IMR-90 (cell line): Measurements from ENCODE around the gene SLC12A7.

Experiments used
- BHLHE40 ChIP-seq: fragments of 150-350 bp; IDR thresholded peaks from 2 replicates; pipeline ENCODE4 v1.6.1; 2016; ENCODE audit warnings: mild to moderate bottlenecking, low read depth, low read length
- CHD1 ChIP-seq: IDR thresholded peaks from 2 replicates; pipeline ENCODE4 v1.6.1; 2012; ENCODE audit warnings: low read depth, low read length, improper control_type of control experiment
- CTCF ChIP-seq: conservative IDR thresholded peaks from 2 replicates; pipeline ENCODE4 v1.5.1; 2012; ENCODE audit warnings: mild to moderate bottlenecking, low read depth, low read length, improper control_type of control experiment
- ELK1 ChIP-seq: fragments of 150-350 bp; IDR thresholded peaks from 2 replicates; pipeline ENCODE4 v1.6.1; 2016; ENCODE audit warnings: low read depth, mild to moderate bottlenecking, low read length, moderate library complexity, borderline replicate concordance
- FOS ChIP-seq: fragments of 150-350 bp; IDR thresholded peaks from 2 replicates; pipeline ENCODE4 v1.6.1; 2016; ENCODE audit warnings: low read depth, low read length
- MXI1 ChIP-seq: IDR thresholded peaks from 2 replicates; pipeline ENCODE4 v1.6.1; 2012; ENCODE audit warnings: low read depth, mild to moderate bottlenecking, low read length, moderate library complexity, borderline replicate concordance
- POLR2A ChIP-seq: IDR thresholded peaks from 2 replicates; pipeline ENCODE4 v1.6.1; 2012; ENCODE audit warnings: mild to moderate bottlenecking, low read depth, low read length
- RFX5 ChIP-seq: IDR thresholded peaks from 2 replicates; pipeline ENCODE4 v1.8.0; 2012; ENCODE audit warnings: low read depth, mild to moderate bottlenecking, low read length, moderate library complexity
- SMC3 ChIP-seq: fragments of 150-350 bp; IDR thresholded peaks from 2 replicates; pipeline ENCODE4 v1.6.1; 2016; ENCODE audit warnings: low read depth, mild to moderate bottlenecking, antibody characterized with exemption, low read length, moderate library complexity

- TF ChIP-seq CTCF = no peak
- no peak for TF ChIP-seq MXI1
- no peak for TF ChIP-seq POLR2A
- no peak for TF ChIP-seq ELK1
- no peak for TF ChIP-seq SMC3
- no peak for TF ChIP-seq CHD1
- no peak for TF ChIP-seq RFX5
- TF ChIP-seq BHLHE40 = no peak
- TF ChIP-seq FOS = no peak
Observed at GRCh38 chr5:1144638-1145396, 33.0 kb upstream of the SLC12A7 start.
